22Rv1 (cell line): Measurements from ENCODE around the gene ATRNL1.

Experiments
- ZFX ChIP-seq: fragments of 450-650 bp; IDR thresholded peaks from 2 replicates; pipeline ENCODE4 v1.6.1; 2017; ENCODE audit warnings: antibody characterized with exemption, borderline replicate concordance
- TF ChIP-seq, protein P1 (sequence below): fragments of 450-650 bp; IDR thresholded peaks from 2 replicates; pipeline ENCODE4 v1.5.1; 2017; ENCODE audit warnings: mild to moderate bottlenecking

GRCh38 chr10:115662422-115662821 lies 569.3 kb downstream of the ATRNL1 start:
- TF ChIP-seq, protein P1, sequence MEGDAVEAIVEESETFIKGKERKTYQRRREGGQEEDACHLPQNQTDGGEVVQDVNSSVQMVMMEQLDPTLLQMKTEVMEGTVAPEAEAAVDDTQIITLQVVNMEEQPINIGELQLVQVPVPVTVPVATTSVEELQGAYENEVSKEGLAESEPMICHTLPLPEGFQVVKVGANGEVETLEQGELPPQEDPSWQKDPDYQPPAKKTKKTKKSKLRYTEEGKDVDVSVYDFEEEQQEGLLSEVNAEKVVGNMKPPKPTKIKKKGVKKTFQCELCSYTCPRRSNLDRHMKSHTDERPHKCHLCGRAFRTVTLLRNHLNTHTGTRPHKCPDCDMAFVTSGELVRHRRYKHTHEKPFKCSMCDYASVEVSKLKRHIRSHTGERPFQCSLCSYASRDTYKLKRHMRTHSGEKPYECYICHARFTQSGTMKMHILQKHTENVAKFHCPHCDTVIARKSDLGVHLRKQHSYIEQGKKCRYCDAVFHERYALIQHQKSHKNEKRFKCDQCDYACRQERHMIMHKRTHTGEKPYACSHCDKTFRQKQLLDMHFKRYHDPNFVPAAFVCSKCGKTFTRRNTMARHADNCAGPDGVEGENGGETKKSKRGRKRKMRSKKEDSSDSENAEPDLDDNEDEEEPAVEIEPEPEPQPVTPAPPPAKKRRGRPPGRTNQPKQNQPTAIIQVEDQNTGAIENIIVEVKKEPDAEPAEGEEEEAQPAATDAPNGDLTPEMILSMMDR, result no peak
- TF ChIP-seq ZFX, result no peak
